Mucosa of stomach (tissue), 1 donor: ENCODE results near the gene ATP5PF.
"Not testable (repeated sequence)": the region's sequence is repeated elsewhere in the genome, so short reads cannot be mapped to it uniquely, and the experiment has no call there.

ENCODE experiments used
- H3K27me3 ChIP-seq: one replicate; pipeline ENCODE4 v1.7.0; 2013; ENCODE audit warnings: mild to moderate bottlenecking, low read length; ENCODE audit not compliant: control insufficient read depth, insufficient read depth
- H3K36me3 ChIP-seq: one replicate; pipeline ENCODE4 v1.7.0; 2013; ENCODE audit warnings: low read length; ENCODE audit not compliant: control insufficient read depth, insufficient read depth
- H3K4me1 ChIP-seq: one replicate; pipeline ENCODE4 v1.7.0; 2013; ENCODE audit warnings: mild to moderate bottlenecking, low read length; ENCODE audit not compliant: control insufficient read depth, insufficient read depth
- H3K4me3 ChIP-seq: one replicate; pipeline ENCODE4 v1.7.0; 2013; ENCODE audit warnings: low read length
- H3K9ac ChIP-seq: one replicate; pipeline ENCODE4 v1.7.0; 2013; ENCODE audit warnings: mild to moderate bottlenecking, low read length, moderate library complexity
- H3K9me3 ChIP-seq: one replicate; pipeline ENCODE4 v1.7.0; 2013; ENCODE audit warnings: mild to moderate bottlenecking, low read length, moderate library complexity; ENCODE audit not compliant: control insufficient read depth
- donor health status: Pancreatic carcinoma.

ATP5PF gene, protein sequence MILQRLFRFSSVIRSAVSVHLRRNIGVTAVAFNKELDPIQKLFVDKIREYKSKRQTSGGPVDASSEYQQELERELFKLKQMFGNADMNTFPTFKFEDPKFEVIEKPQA

DNA sequence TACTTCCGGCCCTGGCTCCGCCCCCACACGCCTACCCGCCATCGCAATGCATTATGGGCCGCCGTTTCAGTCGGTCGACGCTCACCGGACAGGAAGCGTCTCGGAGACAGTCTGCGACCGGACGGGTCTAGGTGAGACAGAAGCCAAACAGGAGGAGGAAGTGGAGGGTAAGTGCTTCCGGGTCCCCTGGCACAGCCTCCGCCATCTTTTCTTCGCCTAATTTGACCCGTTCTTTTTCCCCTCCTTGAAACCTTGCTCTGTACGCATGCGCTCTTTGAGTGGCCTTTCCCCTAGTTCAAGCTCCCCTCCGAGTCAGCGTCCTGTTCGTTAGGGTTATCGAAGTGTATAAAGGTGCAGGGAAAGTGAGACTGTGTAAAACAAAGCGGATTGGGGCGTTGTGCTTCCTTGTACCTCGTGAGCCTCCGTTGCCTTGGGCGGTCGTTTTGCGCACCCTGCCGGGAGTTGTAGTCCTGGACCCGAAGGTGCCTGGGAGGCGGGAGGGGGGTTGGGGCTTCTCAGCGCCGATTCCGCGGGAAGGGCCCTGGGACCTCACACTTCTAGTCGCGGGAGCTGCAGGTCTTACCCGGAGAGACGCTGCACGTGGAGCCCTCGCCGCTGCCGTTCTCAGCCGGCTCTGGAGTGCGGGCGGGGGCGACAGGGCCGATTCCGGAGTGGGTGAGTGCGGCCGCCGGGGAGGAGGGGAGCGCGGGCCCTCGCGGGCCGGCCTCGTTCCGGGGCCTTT is at the start of gene ATP5PF, which contains the start of gene GABPA:
Gene ATP5PF, minus strand, starts transcription at position 1 of the 742 bp plus-strand sequence. CDS start 5,110 bp downstream, outside the sequence.
Gene GABPA, plus strand, starts transcription at position 69 of the 742 bp plus-strand sequence. CDS start 6,627 bp downstream, outside the sequence.
- Histone ChIP-seq H3K4me3 (peak within 1 kb of the TSS; percentile 99), H3K9ac (peak within 1 kb of the TSS; percentile 95), H3K4me1 (no peaks in the 10 kb centered on the region), H3K27me3 (no peaks in the 10 kb centered on the region), H3K9me3 (no peaks in the 10 kb centered on the region), H3K36me3 (no peaks in the 10 kb centered on the region)

DNA sequence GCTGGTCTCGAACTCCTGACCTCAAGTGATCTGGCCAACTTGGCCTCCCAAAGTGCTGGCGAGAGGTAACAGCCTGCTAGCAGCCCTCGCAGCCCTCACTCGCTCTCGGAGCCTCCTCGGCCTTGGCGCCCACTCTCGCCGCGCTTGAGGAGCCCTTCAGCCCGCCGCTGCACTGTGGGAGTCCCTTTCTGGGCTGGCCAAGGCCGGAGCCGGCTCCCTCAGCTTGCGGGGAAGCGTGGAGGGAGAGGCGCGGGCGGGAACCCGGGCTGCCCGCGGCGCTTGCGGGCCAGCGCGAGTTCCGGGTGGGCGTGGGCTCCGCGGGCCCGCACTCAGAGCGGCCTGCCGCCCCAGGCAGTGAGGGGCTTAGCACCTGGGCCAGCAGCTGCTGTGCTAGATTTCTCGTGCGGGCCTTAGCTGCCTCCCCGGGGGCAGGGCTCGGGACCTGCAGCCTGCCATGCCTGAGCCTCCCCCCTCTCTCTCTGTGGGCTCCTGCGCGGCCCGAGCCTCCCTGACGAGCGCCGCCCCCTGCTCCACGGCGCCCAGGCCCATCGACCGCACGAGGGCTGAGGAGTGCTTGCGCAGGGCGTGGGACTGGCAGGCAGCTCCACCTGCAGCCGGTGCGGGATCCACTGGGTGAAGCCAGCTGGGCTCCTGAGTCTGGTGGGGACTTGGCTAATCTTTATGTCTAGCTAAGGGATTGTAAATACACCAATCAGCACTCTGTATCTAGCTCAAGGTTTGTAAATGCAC is 43.6 kb upstream of the ATP5PF start:
- not testable (repeated sequence) for H3K27me3 ChIP-seq, H3K4me1 ChIP-seq, H3K9me3 ChIP-seq, H3K4me3 ChIP-seq, H3K36me3 ChIP-seq, H3K9ac ChIP-seq

DNA sequence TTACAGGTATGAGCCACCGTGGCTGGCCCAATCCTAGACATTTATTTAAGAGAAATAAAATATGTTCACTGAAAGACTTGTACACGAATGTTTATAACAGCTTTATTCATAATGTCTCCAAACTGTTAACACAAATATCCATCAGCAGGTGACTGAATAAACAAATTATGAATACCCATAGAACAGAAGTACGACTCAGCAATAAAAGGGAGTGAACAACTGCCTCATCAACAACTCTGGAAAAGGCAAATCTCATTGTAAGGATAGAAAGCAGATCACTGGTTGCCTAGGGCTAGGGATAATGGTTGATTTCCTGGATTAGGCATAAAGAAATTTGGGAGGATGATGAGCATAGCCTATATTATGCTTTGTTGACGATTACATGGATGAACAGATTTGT is 41.7 kb upstream of the ATP5PF start:
- no peak overlapping the region for H3K4me3 ChIP-seq
- H3K36me3 ChIP-seq, result no peaks in the 10 kb centered on the region
- no peak overlapping the region for H3K9ac ChIP-seq
- H3K27me3 ChIP-seq, result no peaks in the 10 kb centered on the region
- no peaks in the 10 kb centered on the region for H3K9me3 ChIP-seq
- no peaks in the 10 kb centered on the region for H3K4me1 ChIP-seq

DNA sequence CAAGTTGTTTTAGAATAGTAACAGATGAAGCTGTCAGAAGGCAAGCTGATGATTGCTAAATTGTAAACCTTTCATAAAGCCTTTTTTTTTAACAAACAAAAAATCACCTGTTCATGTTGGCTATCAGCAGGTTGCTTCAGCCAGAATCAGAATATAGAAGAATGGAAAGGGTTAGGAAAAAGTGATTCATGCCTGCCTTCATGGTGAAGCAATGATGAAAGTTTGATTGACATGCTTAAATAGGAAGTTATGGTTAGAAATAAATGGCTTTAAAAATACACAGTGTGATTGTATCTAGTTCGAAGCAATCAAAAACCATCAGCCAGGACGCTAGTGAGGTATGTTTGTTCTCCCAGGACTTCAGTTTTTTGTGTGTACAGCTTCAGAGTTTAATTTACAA is 38.0 kb upstream of the ATP5PF start:
- H3K36me3 ChIP-seq, result no peaks in the 10 kb centered on the region
- no peak overlapping the region for H3K9ac ChIP-seq
- no peak overlapping the region for H3K4me3 ChIP-seq
- no peaks in the 10 kb centered on the region for H3K27me3 ChIP-seq
- no peaks in the 10 kb centered on the region for H3K4me1 ChIP-seq
- H3K9me3 ChIP-seq, result no peaks in the 10 kb centered on the region

DNA sequence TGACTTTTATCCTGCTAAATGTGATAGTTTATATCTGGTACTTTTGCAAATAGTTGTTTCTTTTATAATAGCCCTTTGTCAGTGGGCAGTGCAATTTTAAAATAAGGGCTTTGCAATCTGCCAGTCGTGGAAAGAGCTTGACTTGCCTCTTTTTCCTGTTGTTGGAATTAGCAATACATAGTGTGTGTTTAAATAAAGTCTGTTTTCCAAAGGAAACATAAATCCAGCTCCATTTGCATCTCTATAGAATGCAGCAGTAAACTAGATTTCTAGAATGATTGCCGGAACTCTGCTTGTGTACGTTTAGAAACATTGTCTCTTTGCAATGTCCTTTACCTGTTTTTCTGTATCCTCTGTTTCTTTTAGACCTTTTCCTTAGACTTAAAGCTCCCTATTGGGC is 33.2 kb upstream of the ATP5PF start:
- Histone ChIP-seq H3K9me3 (no peaks in the 10 kb centered on the region), H3K36me3 (no peaks in the 10 kb centered on the region), H3K4me1 (no peaks in the 10 kb centered on the region), H3K27me3 (no peaks in the 10 kb centered on the region), H3K9ac (no peak overlapping the region), H3K4me3 (no peak overlapping the region)

DNA sequence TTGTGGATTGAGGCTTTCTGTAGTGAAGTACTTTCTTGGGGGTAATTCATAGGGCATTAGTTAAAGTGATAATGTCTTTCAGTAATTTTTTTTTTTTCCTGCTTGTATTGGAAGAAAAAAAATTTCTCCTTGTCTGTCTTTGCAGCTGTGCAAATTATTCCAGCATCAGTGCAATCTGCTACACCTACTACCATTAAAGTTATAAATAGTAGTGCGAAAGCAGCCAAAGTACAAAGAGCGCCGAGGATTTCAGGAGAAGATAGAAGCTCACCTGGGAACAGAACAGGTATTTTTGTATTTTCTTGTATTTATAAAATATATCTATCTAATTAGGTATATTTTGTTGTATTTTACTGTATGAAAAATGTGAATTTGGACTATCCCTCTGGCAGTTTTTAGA is 29.4 kb upstream of the ATP5PF start:
- Histone ChIP-seq H3K36me3 (peaks cover 3% of the 10 kb centered on the region), H3K4me3 (no peak overlapping the region), H3K9me3 (no peaks in the 10 kb centered on the region)

DNA sequence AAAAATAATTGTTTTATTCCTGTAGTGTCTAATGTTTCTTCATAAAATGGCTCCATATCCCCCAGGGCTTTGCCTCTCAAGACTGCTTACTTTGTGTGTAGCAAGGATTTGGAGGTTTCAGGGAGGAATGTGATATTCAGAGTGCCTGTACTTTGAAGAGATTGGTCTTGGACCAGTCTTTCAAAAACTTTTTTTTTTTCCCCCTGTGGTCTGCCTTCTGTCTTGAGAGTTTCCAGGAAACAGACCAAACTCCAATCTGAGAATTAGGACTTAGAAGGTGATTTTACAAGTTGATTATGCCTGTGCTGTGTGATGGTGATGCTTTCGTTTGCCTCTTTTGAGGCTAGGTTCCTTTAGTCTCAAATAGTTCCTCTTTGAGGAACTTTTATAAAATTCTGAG is 26.0 kb upstream of the ATP5PF start:
- H3K27me3 ChIP-seq, result no peaks in the 10 kb centered on the region
- peaks cover 3% of the 10 kb centered on the region for H3K36me3 ChIP-seq

More for the DNA sequence above, 29.4 kb upstream of the ATP5PF start:
- no peaks in the 10 kb centered on the region for H3K27me3 ChIP-seq
- H3K9ac ChIP-seq, result no peak overlapping the region
- no peaks in the 10 kb centered on the region for H3K4me1 ChIP-seq

DNA sequence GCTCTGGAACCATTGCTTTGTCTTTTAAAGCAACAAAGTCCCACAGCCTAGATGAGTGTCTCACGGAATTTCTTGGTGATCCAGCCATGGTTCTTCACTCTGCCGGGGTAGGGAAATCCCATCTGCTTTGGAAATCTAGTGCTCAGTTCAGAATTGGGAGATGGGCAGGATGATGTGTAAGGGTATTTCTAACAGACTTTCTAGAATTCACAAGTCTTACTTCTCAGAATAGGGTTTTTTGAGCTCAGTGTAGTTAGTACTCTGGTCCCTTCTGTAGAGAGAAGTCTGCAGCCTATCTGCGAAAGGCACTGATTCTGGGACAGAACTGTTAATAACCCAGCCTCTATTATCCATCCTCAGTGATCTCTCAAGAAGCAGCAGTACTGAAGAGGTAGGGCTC is 25.4 kb upstream of the ATP5PF start:
- Histone ChIP-seq H3K36me3 (peaks cover 3% of the 10 kb centered on the region), H3K9me3 (no peaks in the 10 kb centered on the region), H3K4me3 (no peak overlapping the region), H3K4me1 (no peaks in the 10 kb centered on the region), H3K9ac (no peak overlapping the region), H3K27me3 (no peaks in the 10 kb centered on the region)

More for the DNA sequence above, 26.0 kb upstream of the ATP5PF start:
- Histone ChIP-seq H3K4me3 (no peak overlapping the region), H3K4me1 (no peaks in the 10 kb centered on the region), H3K9ac (no peak overlapping the region), H3K9me3 (no peaks in the 10 kb centered on the region)

DNA sequence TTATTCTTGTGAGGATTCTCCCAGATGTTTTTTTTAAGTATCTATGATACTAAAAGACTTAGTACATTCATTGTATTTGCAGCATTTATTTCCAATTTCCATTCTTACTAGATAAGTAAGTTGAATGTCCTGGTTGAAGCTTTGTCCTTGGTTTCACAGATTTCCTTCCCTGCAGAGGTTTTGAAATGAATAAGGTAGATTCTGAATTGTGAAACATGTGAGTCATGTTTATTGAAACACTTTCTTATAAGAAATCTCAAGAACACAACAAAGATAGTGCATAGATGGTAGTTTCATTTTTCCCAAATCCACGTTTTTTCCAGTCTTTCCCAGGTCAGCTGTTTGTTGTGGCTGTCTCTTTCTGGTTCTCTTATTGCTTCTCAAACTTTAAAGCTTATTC is 24.9 kb upstream of the ATP5PF start:
- no peaks in the 10 kb centered on the region for H3K27me3 ChIP-seq
- no peak overlapping the region for H3K4me3 ChIP-seq
- no peak overlapping the region for H3K9ac ChIP-seq
- peaks cover 3% of the 10 kb centered on the region for H3K36me3 ChIP-seq
- no peaks in the 10 kb centered on the region for H3K4me1 ChIP-seq
- H3K9me3 ChIP-seq, result no peaks in the 10 kb centered on the region

DNA sequence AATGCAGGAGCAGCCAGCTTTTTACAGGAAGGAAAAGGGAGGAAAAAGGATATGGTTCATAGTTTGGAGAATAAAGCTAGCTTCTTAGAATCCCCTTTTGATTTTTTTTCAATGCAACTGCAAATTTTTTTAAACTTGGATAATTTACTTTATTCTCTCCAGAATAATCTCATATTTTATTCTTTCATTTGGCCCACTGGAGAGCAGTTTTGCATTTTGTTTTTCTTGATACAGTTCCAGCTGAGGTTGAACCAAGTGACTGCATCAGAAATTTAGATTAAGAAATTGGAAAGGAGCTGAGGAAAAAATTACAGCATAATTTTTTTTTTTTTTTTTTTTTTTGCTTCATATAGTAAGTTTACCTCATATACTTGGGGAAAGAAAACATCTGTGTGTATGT is 22.8 kb upstream of the ATP5PF start:
- Histone ChIP-seq H3K9ac (no peak overlapping the region), H3K36me3 (peaks cover 3% of the 10 kb centered on the region), H3K4me3 (no peak overlapping the region), H3K4me1 (no peaks in the 10 kb centered on the region), H3K9me3 (no peaks in the 10 kb centered on the region), H3K27me3 (no peaks in the 10 kb centered on the region)

DNA sequence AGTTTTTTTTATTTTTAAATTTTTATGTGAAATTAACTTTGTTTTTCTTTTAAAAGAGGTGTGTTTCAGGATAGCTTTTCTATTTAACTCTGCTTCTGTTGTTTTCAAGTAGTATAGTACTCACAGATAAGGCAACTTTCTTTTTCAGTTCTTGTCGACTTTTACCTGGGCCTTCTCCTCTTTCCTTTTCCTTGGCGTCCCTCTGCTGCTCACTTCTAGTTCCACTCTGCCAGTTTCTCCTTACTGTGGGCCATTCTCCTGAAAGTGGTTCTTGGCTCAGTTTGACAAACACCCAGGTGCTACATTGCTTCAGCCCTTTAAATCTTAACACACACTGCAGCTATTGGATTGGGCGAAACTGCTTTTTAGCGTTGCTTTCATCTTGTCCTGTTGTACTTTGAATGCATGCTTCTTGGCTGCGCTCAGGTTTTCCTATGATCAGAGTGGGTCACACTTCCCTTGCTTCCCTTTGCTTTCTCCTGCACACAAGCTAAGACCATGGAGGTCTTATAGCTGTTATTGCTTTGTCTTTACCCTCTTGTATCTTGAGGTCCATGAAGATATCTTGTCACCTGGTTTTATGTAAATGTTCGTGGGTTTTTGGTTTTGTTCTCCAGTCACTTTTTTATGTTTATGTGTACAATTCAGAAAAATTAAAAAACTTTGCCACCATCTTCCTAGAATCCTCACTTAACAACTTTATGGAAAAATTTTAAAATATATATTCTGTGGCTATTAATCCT is 21.7 kb upstream of the ATP5PF start:
- H3K4me1 ChIP-seq, result no peaks in the 10 kb centered on the region
- H3K9me3 ChIP-seq, result no peaks in the 10 kb centered on the region
- H3K36me3 ChIP-seq, result peaks cover 3% of the 10 kb centered on the region
- no peak overlapping the region for H3K4me3 ChIP-seq
- H3K27me3 ChIP-seq, result no peaks in the 10 kb centered on the region
- H3K9ac ChIP-seq, result no peak overlapping the region

DNA sequence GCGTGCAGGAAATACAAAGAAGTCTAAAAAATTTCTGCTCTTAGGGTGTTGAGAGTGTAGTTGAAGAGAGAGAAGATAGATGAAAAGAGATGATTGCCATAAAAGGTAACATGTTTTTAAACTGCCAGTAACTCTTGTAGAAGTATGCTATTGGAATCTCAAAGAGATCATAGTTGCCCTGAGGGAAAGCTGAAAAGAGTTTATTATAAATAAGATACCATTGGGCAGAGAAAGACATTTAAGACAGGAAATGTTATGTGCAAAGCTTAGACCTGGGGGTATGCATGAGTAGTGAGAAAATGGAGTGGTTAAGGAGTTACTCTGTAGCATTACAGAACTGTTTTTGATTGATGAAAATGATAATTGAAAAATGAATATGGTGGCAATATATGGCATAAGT is 17.7 kb upstream of the ATP5PF start:
- Histone ChIP-seq H3K4me3 (no peak overlapping the region), H3K9ac (no peak overlapping the region), H3K9me3 (no peaks in the 10 kb centered on the region), H3K36me3 (no peaks in the 10 kb centered on the region), H3K4me1 (no peaks in the 10 kb centered on the region), H3K27me3 (no peaks in the 10 kb centered on the region)
